Measurements from ENCODE around the gene USP21. TPM values are rescaled to one million over a fixed set of nuclear protein-coding genes. Genes with fewer than 3 reads are reported as not detected.

Gene USP21
- polyA plus RNA-seq, 1 of the 3 experiments (the other 2 are of a cell fraction) = 26.8 TPM

- peaks cover 26% of the 10 kb centered on the region for H3K79me2 ChIP-seq (ENCODE audit: insufficient read depth)
- peaks cover 13% of the 10 kb centered on the region for H3F3A ChIP-seq (replicated peaks; ENCODE audit: insufficient read depth)
- H4K20me1 ChIP-seq (ENCODE audit: insufficient read depth) = no peaks in the 10 kb centered on the region
- H3K4me3 ChIP-seq (ENCODE audit: low read depth in 2 of 2, low read length in 1 of 2) = peak overlapping the region; percentile 89 to 92
- no peaks in the 10 kb centered on the region for H3K9me2 ChIP-seq
- no peaks in the 10 kb centered on the region for H3K9me3 ChIP-seq
- H3K4me1 ChIP-seq (ENCODE audit: control insufficient read depth in 1 of 2, insufficient read depth in 2 of 2, low read depth in 1 of 2, low read length in 1 of 2) = peaks cover 0 to 28% of the 10 kb centered on the region in 2 experiments; a peak in 3 of 4 replicates
- ChIA-PET POLR2A (no interaction called here), CTCF (no interaction called here)
- peak overlapping the region; percentile 77 to 91 for H3K27ac ChIP-seq (ENCODE audit: low read depth in 2 of 2, low read length in 1 of 2)
- 6% methylated on average over 9 of the region's 11 CpGs for WGBS (ENCODE audit: low lambda C conversion rate)
- peak overlapping the region; percentile 77 for H3K4me2 ChIP-seq
- no peak for DNase-seq
- peak overlapping the region; percentile 84 for H2AFZ ChIP-seq (ENCODE audit: low read depth)
- TF ChIP-seq RCOR1 (IDR thresholded peaks at IDR 0.05; ENCODE audit: low read length) (no peak), YY1 (IDR thresholded peaks at IDR 0.05; ENCODE audit: low read depth) (no peak), SIN3A (IDR thresholded peaks at IDR 0.05; ENCODE audit: borderline replicate concordance, low read depth, low read length) (no peak), CHD2 (IDR thresholded peaks at IDR 0.05; ENCODE audit: low read length, partially characterized antibody) (no peak), NRF1 (IDR thresholded peaks at IDR 0.05; ENCODE audit: low read depth, low read length) (no peak), ELF1 (IDR thresholded peaks at IDR 0.05) (no peak), EZH2phosphoT487 (IDR thresholded peaks at IDR 0.05; ENCODE audit: borderline replicate concordance, low read depth) (no peak), USF1 (IDR thresholded peaks at IDR 0.05; ENCODE audit: borderline replicate concordance, low read depth) (no peak), GABPA (IDR thresholded peaks at IDR 0.05; ENCODE audit: low read depth) (no peak), REST (IDR thresholded peaks at IDR 0.05; ENCODE audit: low read depth, low read length) (no peak), ZBTB33 (IDR thresholded peaks at IDR 0.05; ENCODE audit: borderline replicate concordance, low read depth) (no peak), FOXM1 (IDR thresholded peaks at IDR 0.05; ENCODE audit: low read depth) (no peak), POLR2AphosphoS5 (IDR thresholded peaks at IDR 0.05; ENCODE audit: low read depth, low read length) (no peak), TEAD4 (IDR thresholded peaks at IDR 0.05; ENCODE audit: borderline replicate concordance, insufficient read depth) (no peak), GATA2 (CRISPR knock-in tag; IDR thresholded peaks at IDR 0.05) (no peak), USF2 (IDR thresholded peaks at IDR 0.05; ENCODE audit: borderline replicate concordance, low read depth, low read length) (no peak), CTCF (IDR thresholded peaks at IDR 0.05) (no peak), RXRA (IDR thresholded peaks at IDR 0.05; ENCODE audit: borderline replicate concordance, low read depth) (no peak)
- H3K27me3 ChIP-seq (ENCODE audit: insufficient read depth) = no peaks in the 10 kb centered on the region
- H3K36me3 ChIP-seq (replicated peaks in 1 of 2; ENCODE audit: control insufficient read depth in 1 of 2, insufficient read depth in 2 of 2, low read length in 1 of 2) = peaks cover 15 to 61% of the 10 kb centered on the region in 2 experiments
- H3K9ac ChIP-seq = peak overlapping the region; percentile 90
Observed at GRCh38 chr1:161159913-161160243, 578 bp downstream of the USP21 start.

All from SK-N-SH (cell line).